Loucy (cell line): ENCODE data around the gene OR6S1.
"Not testable (repeated sequence)": the region's sequence is repeated elsewhere in the genome, so short reads cannot be mapped to it uniquely, and the experiment has no call there.

Source experiments
- H2AFZ ChIP-seq: fragments of 200-600 bp; sonication (generic); 2 replicates; pipeline ENCODE4 v1.6.0; 2016; ENCODE audit warnings: antibody characterized with exemption, mild to moderate bottlenecking, low read length, moderate library complexity
- H3F3A ChIP-seq: fragments of 200-600 bp; 2 replicates; pipeline ENCODE4 v1.6.0; 2016; ENCODE audit warnings: antibody characterized with exemption, low read depth, mild to moderate bottlenecking
- H3K27me3 ChIP-seq: fragments of 200-600 bp; sonication (generic); 2 replicates; pipeline ENCODE4 v1.6.1; 2014; ENCODE audit warnings: low read length, mild to moderate bottlenecking; ENCODE audit not compliant: insufficient read depth, poor library complexity, severe bottlenecking
- H3K36me3 ChIP-seq: fragments of 200-600 bp; sonication (generic); 2 replicates; pipeline ENCODE4 v1.6.1; 2016; ENCODE audit warnings: low read length; ENCODE audit not compliant: insufficient read depth
- H3K4me1 ChIP-seq: fragments of 200-600 bp; sonication (generic); 2 replicates; pipeline ENCODE4 v1.5.1; 2014; ENCODE audit warnings: low read length, mild to moderate bottlenecking; ENCODE audit not compliant: insufficient read depth, poor library complexity, severe bottlenecking
- H3K4me2 ChIP-seq: fragments of 200-600 bp; sonication (generic); 2 replicates; pipeline ENCODE4 v1.6.0; 2014; ENCODE audit warnings: antibody characterized with exemption, low read length, low read depth, mild to moderate bottlenecking; ENCODE audit not compliant: poor library complexity, severe bottlenecking
- H3K4me3 ChIP-seq: fragments of 200-600 bp; sonication (generic); 2 replicates; pipeline ENCODE4 v1.5.1; 2014; ENCODE audit warnings: low read length, mild to moderate bottlenecking, mixed read lengths; ENCODE audit not compliant: poor library complexity, severe bottlenecking
- H3K79me2 ChIP-seq: fragments of 200-600 bp; sonication (generic); 2 replicates; pipeline ENCODE4 v1.6.1; 2014; ENCODE audit warnings: low read length; ENCODE audit not compliant: insufficient read depth
- H3K9ac ChIP-seq: fragments of 200-600 bp; sonication (generic); 2 replicates; pipeline ENCODE4 v1.6.0; 2014; ENCODE audit warnings: mild to moderate bottlenecking, low read depth, low read length, moderate library complexity; ENCODE audit not compliant: poor library complexity, severe bottlenecking
- H3K9me2 ChIP-seq: fragments of 200-600 bp; sonication (generic); replicated peaks from 2 replicates; pipeline ENCODE4 v1.6.1; 2016; ENCODE audit warnings: low read depth, low read length, mixed read lengths
- H3K9me3 ChIP-seq: fragments of 200-600 bp; sonication (generic); 2 replicates; pipeline ENCODE4 v1.6.1; 2014; ENCODE audit warnings: mild to moderate bottlenecking, antibody characterized with exemption, low read length, low read depth; ENCODE audit not compliant: insufficient read depth
- H4K20me1 ChIP-seq: fragments of 200-600 bp; sonication (generic); 2 replicates; pipeline ENCODE4 v1.6.0; 2014; ENCODE audit warnings: antibody characterized with exemption, low read length, mild to moderate bottlenecking; ENCODE audit not compliant: insufficient read depth, poor library complexity, severe bottlenecking
- CTCF ChIP-seq: fragments of 200-600 bp; sonication (generic); conservative IDR thresholded peaks from 2 replicates; pipeline ENCODE4 v1.5.1; 2014; ENCODE audit warnings: mild to moderate bottlenecking, antibody characterized with exemption, low read length
- EZH2phosphoT487 ChIP-seq: fragments of 200-600 bp; IDR thresholded peaks from 2 replicates; pipeline ENCODE4 v1.6.1; 2018; ENCODE audit warnings: antibody characterized with exemption, mild to moderate bottlenecking, moderate library complexity, borderline replicate concordance

OR6S1 gene

GRCh38 chr14:20603813-20604690, 37.4 kb downstream of the OR6S1 start:
- H3K4me2 ChIP-seq = no peak overlapping the region
- no peak overlapping the region for H3K4me3 ChIP-seq
- no peaks in the 10 kb centered on the region for H3K79me2 ChIP-seq
- no peaks in the 10 kb centered on the region for H3K9me3 ChIP-seq
- H3K4me1 ChIP-seq = peaks cover 5% of the 10 kb centered on the region
- no peak for TF ChIP-seq CTCF
- no peak for TF ChIP-seq EZH2phosphoT487
- no peaks in the 10 kb centered on the region for H3K36me3 ChIP-seq
- no peaks in the 10 kb centered on the region for H3F3A ChIP-seq
- H3K9me2 ChIP-seq = no peaks in the 10 kb centered on the region
- H3K9ac ChIP-seq = no peak overlapping the region
- no peak overlapping the region for H2AFZ ChIP-seq
- no peaks in the 10 kb centered on the region for H3K27me3 ChIP-seq
- no peaks in the 10 kb centered on the region for H4K20me1 ChIP-seq

- H3K9me3 ChIP-seq = no peaks in the 10 kb centered on the region
- H2AFZ ChIP-seq = no peak overlapping the region
- no peaks in the 10 kb centered on the region for H3K9me2 ChIP-seq
- TF ChIP-seq EZH2phosphoT487 = no peak
- TF ChIP-seq CTCF = peak; percentile 19; the same call in 1 of the 2 replicates
- no peaks in the 10 kb centered on the region for H3K27me3 ChIP-seq
- H3K4me3 ChIP-seq = no peak overlapping the region
- H3K79me2 ChIP-seq = no peaks in the 10 kb centered on the region
- H3K4me2 ChIP-seq = no peak overlapping the region
- no peaks in the 10 kb centered on the region for H3K36me3 ChIP-seq
- no peak overlapping the region for H3K9ac ChIP-seq
- no peaks in the 10 kb centered on the region for H3F3A ChIP-seq
- H3K4me1 ChIP-seq = no peaks in the 10 kb centered on the region
- no peaks in the 10 kb centered on the region for H4K20me1 ChIP-seq
These were observed 38.9 kb downstream of the OR6S1 start for GRCh38 chr14:20602583-20602982.

- Histone ChIP-seq H3K9ac (no peak overlapping the region), H3K4me3 (no peak overlapping the region), H3F3A (no peaks in the 10 kb centered on the region), H3K4me1 (no peaks in the 10 kb centered on the region), H2AFZ (no peak overlapping the region), H3K27me3 (no peaks in the 10 kb centered on the region), H4K20me1 (no peaks in the 10 kb centered on the region), H3K36me3 (no peaks in the 10 kb centered on the region), H3K9me3 (no peaks in the 10 kb centered on the region), H3K4me2 (no peak overlapping the region), H3K79me2 (no peaks in the 10 kb centered on the region), H3K9me2 (no peaks in the 10 kb centered on the region)
- TF ChIP-seq EZH2phosphoT487 = no peak
These were observed 40.0 kb downstream of the OR6S1 start for GRCh38 chr14:20601522-20601921.

- Histone ChIP-seq H2AFZ (no peak overlapping the region), H3K9me3 (no peaks in the 10 kb centered on the region), H3K4me1 (peaks cover 8% of the 10 kb centered on the region), H4K20me1 (no peaks in the 10 kb centered on the region), H3K4me2 (no peak overlapping the region), H3K9ac (no peak overlapping the region), H3K27me3 (no peaks in the 10 kb centered on the region), H3K4me3 (no peak overlapping the region), H3K9me2 (no peaks in the 10 kb centered on the region), H3K79me2 (no peaks in the 10 kb centered on the region), H3K36me3 (no peaks in the 10 kb centered on the region), H3F3A (no peaks in the 10 kb centered on the region)
- TF ChIP-seq EZH2phosphoT487 (no peak), CTCF (no peak)
These were observed 44.4 kb downstream of the OR6S1 start for GRCh38 chr14:20597108-20597507.

GRCh38 chr14:20595726-20596125, 45.8 kb downstream of the OR6S1 start:
- H3K9ac ChIP-seq, H3F3A ChIP-seq, H3K36me3 ChIP-seq, H3K4me1 ChIP-seq, H3K9me3 ChIP-seq, H3K79me2 ChIP-seq, H3K9me2 ChIP-seq, H3K27me3 ChIP-seq, H4K20me1 ChIP-seq, H2AFZ ChIP-seq, H3K4me2 ChIP-seq, H3K4me3 ChIP-seq: not testable (repeated sequence)
